Stomach (tissue), 9 donors: ENCODE results near the gene AP1G1. TPM values are rescaled to one million over a fixed set of nuclear protein-coding genes. Genes with fewer than 3 reads are reported as not detected.

Experiments used
- DNase-seq, 2 donors: peaks; one replicate each; pipeline versions ENCODE4 v3.0.0 to v3.0.0-alpha.2; 2013 to 2019
- H3K27ac ChIP-seq, 5 donors: fragments of 200-600 bp in 4 of 5; sonication (generic) in 4 of 5; one replicate each; pipeline ENCODE4 v1.5.1; 2013 to 2019; ENCODE audit warnings: mild to moderate bottlenecking in 1 of 5, moderate library complexity in 1 of 5
- H3K27me3 ChIP-seq, 3 donors: fragments of 200-600 bp; sonication (generic); one replicate each; pipeline ENCODE4 v1.5.1; 2017 to 2019; ENCODE audit warnings: mixed run types in 1 of 3
- H3K36me3 ChIP-seq, 4 donors: fragments of 200-600 bp; sonication (generic); 1 replicate in 3 of 4; 2 replicates in 1 of 4; pipeline ENCODE4 v1.5.1; 2016 to 2019
- H3K4me1 ChIP-seq, 4 donors: fragments of 200-600 bp; sonication (generic); one replicate each; pipeline ENCODE4 v1.5.1; 2016 to 2019
- H3K4me3 ChIP-seq, 4 donors: fragments of 200-600 bp; sonication (generic) in 3 of 4; one replicate each; pipeline ENCODE4 v1.5.1; 2016 to 2019; ENCODE audit warnings: mild to moderate bottlenecking in 1 of 4
- H3K9me3 ChIP-seq, 4 donors: fragments of 200-600 bp; sonication (generic); one replicate each; pipeline ENCODE4 v1.5.1; 2016 to 2019
- EP300 ChIP-seq: sonication (generic); formaldehyde crosslinking; IDR thresholded peaks from one replicate; pipeline ENCODE4 v1.6.1; 2017; ENCODE audit warnings: antibody characterized with exemption
- POLR2A ChIP-seq, 4 donors: fragments of 450-650 bp; IDR thresholded peaks; one replicate each; pipeline ENCODE4 v1.6.1; 2016; ENCODE audit warnings: antibody characterized with exemption in 4 of 4, control low read depth in 2 of 4, mild to moderate bottlenecking in 1 of 4, moderate library complexity in 1 of 4
- POLR2AphosphoS5 ChIP-seq, 3 donors: sonication (generic); formaldehyde crosslinking; IDR thresholded peaks; one replicate each; pipeline ENCODE4 v1.6.1; 2016; ENCODE audit warnings: antibody characterized with exemption in 3 of 3
- WGBS, 5 donors: extraction: QIAGEN DNeasy Blood & Tissue Kit in 3 of 5; methylation state at CpG; one replicate each; pipeline versions ENCODE4 v1.1.5 to v1.1.7; 2013 to 2018; 5-methylcytosine and 5-hydroxymethylcytosine counted together
- intact Hi-C: fragments of 100-400 bp; cut with DNase I; formaldehyde crosslinking; loops from one replicate; pipeline ENCODE4 v1.15.1; 2023; ENCODE audit warnings: low total_unique reads
- polyA plus RNA-seq, 3 donors: library from polyadenylated mRNA; stranded (reverse); fragments of 200-250 nt; gene quantifications; one replicate each; pipeline ENCODE4 v1.2.3, GENCODE V29; 2013
- total RNA-seq, 5 donors: library from RNA; depleted of rRNA; stranded (reverse); fragments of >200 nt; gene quantifications; one replicate each; pipeline versions ENCODE4 v1.1.0 to v1.2.3, GENCODE V29; 2014 to 2016
- TF ChIP-seq, protein P1 (sequence below), 7 experiments: fragments of 450-650 bp in 4 of 7; fragments of 200-600 bp in 3 of 7; sonication (generic) in 3 of 7; IDR thresholded peaks; one replicate each; pipeline ENCODE4 v1.5.1; 2016 to 2019; ENCODE audit warnings: antibody characterized with exemption in 7 of 7, control low read depth in 2 of 7, mild to moderate bottlenecking in 1 of 7
- donor health status: healthy with polysubstance abuse.
- donor health status: Bipolar disorder and iron deficiency.
- donor health status: healthy.

Gene AP1G1
- total and polyA plus RNA-seq, 8 donors, result 11.7 to 198 (median 123) TPM

DNA sequence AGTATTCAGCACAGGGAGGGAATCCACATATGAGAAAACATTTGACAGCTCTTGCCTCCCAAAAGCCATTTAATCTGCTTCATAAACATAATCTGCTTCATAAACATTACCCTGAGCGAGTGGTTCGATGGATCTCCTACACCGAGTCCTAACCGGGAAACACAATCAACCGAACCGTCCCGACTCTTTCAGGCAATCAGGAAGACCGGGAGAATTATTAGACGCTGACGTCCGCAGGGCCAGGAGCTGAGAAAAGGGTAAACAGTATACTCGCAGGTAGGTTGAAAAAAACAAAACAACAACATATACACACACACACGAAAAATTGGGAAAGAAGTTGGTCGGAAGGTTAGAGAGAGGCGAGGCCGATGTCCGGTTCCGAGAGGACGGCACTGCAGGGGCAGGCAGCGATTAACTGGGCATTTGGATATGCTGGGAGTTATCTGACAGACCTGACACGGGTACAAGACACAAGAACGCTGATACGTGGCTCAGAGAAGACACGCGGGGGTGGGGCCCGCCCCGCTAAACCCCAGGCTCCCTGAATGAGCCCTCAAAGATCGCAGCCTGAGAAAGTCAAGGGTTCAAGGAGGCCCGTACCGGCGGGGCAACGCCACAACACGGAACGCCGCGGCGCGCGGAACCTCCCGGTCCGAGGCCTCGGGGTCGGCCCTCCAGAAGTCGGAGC lies 585 bp downstream of the AP1G1 start:
- Histone ChIP-seq H3K36me3 (peaks cover 0 to 17% (median 12%) of the 10 kb centered on the region in 4 donors), H3K27ac (peak overlapping the region; percentile 97 to 100 (median 99)), H3K4me1 (peaks cover 39 to 61% (median 50%) of the 10 kb centered on the region in 4 donors), H3K4me3 (peak overlapping the region; percentile 79 to 98 (median 90)), H3K9me3 (no peaks in the 10 kb centered on the region), H3K27me3 (no peaks in the 10 kb centered on the region)
- DNase-seq, result peak in 1 of 2 donors; percentile 63
- intact Hi-C loops, result no loop called here
- no peak for TF ChIP-seq POLR2A (IDR thresholded peaks at IDR 0.05)
- no peak for TF ChIP-seq EP300
- no peak for TF ChIP-seq POLR2AphosphoS5 (IDR thresholded peaks at IDR 0.05)
- TF ChIP-seq, protein P1, sequence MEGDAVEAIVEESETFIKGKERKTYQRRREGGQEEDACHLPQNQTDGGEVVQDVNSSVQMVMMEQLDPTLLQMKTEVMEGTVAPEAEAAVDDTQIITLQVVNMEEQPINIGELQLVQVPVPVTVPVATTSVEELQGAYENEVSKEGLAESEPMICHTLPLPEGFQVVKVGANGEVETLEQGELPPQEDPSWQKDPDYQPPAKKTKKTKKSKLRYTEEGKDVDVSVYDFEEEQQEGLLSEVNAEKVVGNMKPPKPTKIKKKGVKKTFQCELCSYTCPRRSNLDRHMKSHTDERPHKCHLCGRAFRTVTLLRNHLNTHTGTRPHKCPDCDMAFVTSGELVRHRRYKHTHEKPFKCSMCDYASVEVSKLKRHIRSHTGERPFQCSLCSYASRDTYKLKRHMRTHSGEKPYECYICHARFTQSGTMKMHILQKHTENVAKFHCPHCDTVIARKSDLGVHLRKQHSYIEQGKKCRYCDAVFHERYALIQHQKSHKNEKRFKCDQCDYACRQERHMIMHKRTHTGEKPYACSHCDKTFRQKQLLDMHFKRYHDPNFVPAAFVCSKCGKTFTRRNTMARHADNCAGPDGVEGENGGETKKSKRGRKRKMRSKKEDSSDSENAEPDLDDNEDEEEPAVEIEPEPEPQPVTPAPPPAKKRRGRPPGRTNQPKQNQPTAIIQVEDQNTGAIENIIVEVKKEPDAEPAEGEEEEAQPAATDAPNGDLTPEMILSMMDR (IDR thresholded peaks at IDR 0.05), result no peak
- WGBS, 5 donors, result 0 to 1% (median 1%) methylated on average over 28 to 44 of the region's 44 CpGs

DNA sequence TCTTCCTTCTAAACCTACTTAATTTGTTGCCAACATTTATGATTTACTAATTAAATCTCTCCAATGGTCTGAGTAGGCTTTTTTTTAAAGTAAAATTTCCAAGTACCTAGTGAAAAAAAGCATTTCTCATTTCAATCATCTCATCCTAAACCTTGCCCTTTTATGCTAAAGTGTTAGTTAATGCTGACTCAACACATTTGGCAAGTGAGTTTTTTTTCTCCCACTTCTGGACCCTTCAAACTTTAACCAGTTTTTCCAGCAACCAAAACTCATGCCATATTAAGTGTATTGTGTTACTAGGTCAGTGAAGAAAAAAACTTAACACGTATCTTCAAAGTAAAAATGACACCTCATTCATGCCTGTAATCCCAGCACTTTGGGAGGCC lies 5.3 kb downstream of the AP1G1 start:
- TF ChIP-seq POLR2A (IDR thresholded peaks at IDR 0.05), result no peak
- TF ChIP-seq POLR2AphosphoS5 (IDR thresholded peaks at IDR 0.05), result no peak
- TF ChIP-seq, protein P1 (IDR thresholded peaks at IDR 0.05), result no peak
- TF ChIP-seq EP300, result no peak
- intact Hi-C loops, result no loop called here
- H3K27ac ChIP-seq, result no peak overlapping the region
- H3K4me1 ChIP-seq, result peaks cover 34 to 65% (median 49%) of the 10 kb centered on the region in 4 donors
- H3K27me3 ChIP-seq, result no peaks in the 10 kb centered on the region
- peaks cover 2 to 57% (median 43%) of the 10 kb centered on the region in 4 donors for H3K36me3 ChIP-seq
- H3K4me3 ChIP-seq, result no peak overlapping the region
- H3K9me3 ChIP-seq, result no peaks in the 10 kb centered on the region
- 78 to 89% (median 86%) methylated on average over 1 of the region's 1 CpG for whole genome bisulfite sequencing, 5 donors
- DNase-seq, result no peak

DNA sequence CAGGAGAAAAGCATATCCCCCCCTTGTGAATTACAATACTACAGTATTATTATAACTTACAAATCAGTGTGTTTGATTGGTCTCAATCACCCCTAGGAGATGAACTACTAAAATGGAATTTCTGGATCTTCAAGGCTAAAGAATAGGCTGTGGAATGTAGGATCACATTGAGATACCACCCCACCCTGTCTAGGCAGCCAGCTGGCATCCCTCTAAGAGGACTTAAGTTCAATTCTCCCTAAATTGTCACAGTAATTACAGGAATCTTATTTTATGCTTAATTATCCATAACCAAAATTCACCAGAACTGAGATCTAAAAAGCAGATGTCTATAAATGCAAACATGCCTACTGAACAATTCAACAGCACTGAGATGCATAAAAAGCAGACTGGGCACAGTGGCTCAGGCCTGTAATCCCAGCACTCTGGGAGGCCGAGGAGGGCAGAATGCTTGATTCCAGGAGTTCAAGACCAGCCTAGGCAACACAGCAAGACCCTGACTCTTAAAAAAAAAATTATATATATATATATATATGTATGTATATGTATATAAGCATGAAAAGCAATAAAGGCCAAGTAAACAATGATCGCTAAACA lies 12.0 kb downstream of the AP1G1 start:
- Histone ChIP-seq H3K4me3 (no peak overlapping the region), H3K27me3 (no peaks in the 10 kb centered on the region), H3K4me1 (peaks cover 0 to 65% (median 38%) of the 10 kb centered on the region in 4 donors), H3K9me3 (no peaks in the 10 kb centered on the region), H3K36me3 (peaks cover 2 to 59% (median 37%) of the 10 kb centered on the region in 4 donors), H3K27ac (no peak overlapping the region)
- 78 to 94% (median 90%) methylated on average over 2 of the region's 2 CpGs for WGBS, 5 donors
- intact Hi-C loops, result no loop called here
- no peak for TF ChIP-seq EP300
- DNase-seq, result no peak

DNA sequence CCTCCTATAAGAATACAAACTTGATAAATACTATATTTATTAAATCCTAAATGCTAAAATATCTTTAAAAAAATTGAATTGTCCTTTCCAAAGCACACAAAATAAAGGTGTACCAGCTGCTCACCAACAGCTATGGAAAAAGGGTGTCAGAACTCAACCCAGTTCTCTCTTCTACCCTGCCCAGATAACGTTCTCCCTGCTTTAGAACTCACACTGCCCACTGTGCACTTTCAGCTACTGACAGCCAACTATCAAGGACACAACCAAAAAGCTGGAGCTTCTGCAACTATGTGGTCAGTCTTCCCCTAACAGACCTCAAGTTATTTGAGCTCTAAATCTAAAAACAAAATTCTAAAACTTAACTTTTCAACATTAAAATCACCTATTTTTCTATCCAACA lies 13.7 kb downstream of the AP1G1 start:
- Histone ChIP-seq H3K27me3 (no peaks in the 10 kb centered on the region), H3K27ac (peak overlapping the region in 1 of 5 donors; percentile 18), H3K4me3 (no peak overlapping the region), H3K36me3 (peaks cover 2 to 43% (median 24%) of the 10 kb centered on the region in 4 donors), H3K4me1 (peaks cover 4 to 82% (median 49%) of the 10 kb centered on the region in 4 donors), H3K9me3 (no peaks in the 10 kb centered on the region)
- WGBS, 5 donors, result 9 to 29% (median 17%) methylated on average over 1 of the region's 1 CpG
- intact Hi-C loops, result no loop called here
- TF ChIP-seq POLR2A (IDR thresholded peaks at IDR 0.05) (no peak), EP300 (no peak), POLR2AphosphoS5 (IDR thresholded peaks at IDR 0.05) (no peak)
- TF ChIP-seq, protein P1 (IDR thresholded peaks at IDR 0.05), result no peak
- DNase-seq, result no peak

DNA sequence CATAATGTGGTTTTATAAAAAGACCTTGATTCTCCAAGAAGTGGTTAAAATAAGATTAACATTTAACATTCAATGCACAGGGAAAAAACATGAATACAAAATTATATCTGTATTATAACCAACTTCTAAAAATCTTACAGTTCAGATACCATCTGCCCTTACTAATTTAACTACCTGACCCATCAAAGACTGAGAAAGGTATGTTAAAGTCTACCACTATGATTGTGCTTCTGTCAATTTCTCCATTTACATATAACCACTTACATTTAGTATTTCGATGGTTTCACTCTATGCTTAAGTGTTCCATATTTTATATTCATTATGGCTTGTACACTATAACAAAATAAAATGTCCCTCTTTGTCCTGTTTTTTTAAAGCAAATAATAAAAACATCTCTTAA lies 14.6 kb downstream of the AP1G1 start:
- peaks cover 4 to 91% (median 51%) of the 10 kb centered on the region in 4 donors for H3K4me1 ChIP-seq
- intact Hi-C loops, result no loop called here
- 77 to 91% (median 85%) methylated on average over 1 of the region's 1 CpG for WGBS, 5 donors
- no peaks in the 10 kb centered on the region for H3K27me3 ChIP-seq
- no peaks in the 10 kb centered on the region for H3K9me3 ChIP-seq
- H3K4me3 ChIP-seq, result no peak overlapping the region
- DNase-seq, result no peak
- TF ChIP-seq, protein P1 (IDR thresholded peaks at IDR 0.05), result no peak
- TF ChIP-seq POLR2AphosphoS5 (IDR thresholded peaks at IDR 0.05) (no peak), POLR2A (IDR thresholded peaks at IDR 0.05) (no peak), EP300 (no peak)
- H3K36me3 ChIP-seq, result peaks cover 3 to 39% (median 19%) of the 10 kb centered on the region in 4 donors
- no peak overlapping the region for H3K27ac ChIP-seq
